ENCODE measurements around the gene GEMIN8.

Gene GEMIN8

DNA sequence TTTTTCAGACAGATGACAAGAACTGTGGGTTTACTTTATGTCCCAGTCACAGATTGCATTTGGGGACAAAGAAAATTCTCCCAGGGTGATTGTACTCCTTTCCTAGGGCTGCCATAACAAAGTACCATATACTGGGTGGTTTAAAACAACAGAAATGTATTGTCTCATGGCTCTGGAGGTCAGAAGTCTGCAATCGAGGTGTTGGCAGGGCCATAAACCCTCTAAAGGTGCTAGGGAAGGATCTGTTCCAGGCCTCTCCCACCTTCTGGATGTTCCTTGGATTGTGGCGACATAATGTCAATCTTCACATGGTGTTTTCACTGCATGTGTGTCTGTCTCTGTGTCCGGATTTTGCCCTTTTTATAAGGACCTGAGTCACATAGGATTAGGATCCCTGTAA is 12.3 kb downstream of the GEMIN8 start:
- CTCF ChIA-PET, result interaction anchor here (0.7 kb wide), 1 partner anchor 495 kb away, joined by 3 read pairs; no protein-coding TSS in a partner anchor
- H3K36me3 ChIP-seq (ENCODE audit: control insufficient read depth in 2 of 2, insufficient read depth in 1 of 2, low read length in 2 of 2), result peaks cover 13% of the 10 kb centered on the region in 2 experiments
- no peaks in the 10 kb centered on the region for H3K4me1 ChIP-seq (ENCODE audit: control insufficient read depth, insufficient read depth, low read length)
- POLR2A ChIA-PET, result no interaction called here
- no peak overlapping the region for H3K27ac ChIP-seq (ENCODE audit: extremely low read depth, low read depth, low read length)
- peaks cover 3% of the 10 kb centered on the region for H3K9me3 ChIP-seq (ENCODE audit: control insufficient read depth, insufficient read depth, low read depth, low read length)
- TF ChIP-seq BCL6B (tag by site-specific recombination; IDR thresholded peaks at IDR 0.05) (no peak), ZNF37A (tag by site-specific recombination; IDR thresholded peaks at IDR 0.05) (no peak), KLF17 (tag by site-specific recombination; IDR thresholded peaks at IDR 0.05) (no peak), ZNF350 (tag by site-specific recombination; IDR thresholded peaks at IDR 0.05) (no peak), ZNF561 (tag by site-specific recombination; IDR thresholded peaks at IDR 0.05; ENCODE audit: borderline replicate concordance) (no peak), ZNF239 (tag by site-specific recombination; IDR thresholded peaks at IDR 0.05) (no peak), GLIS1 (tag by site-specific recombination; IDR thresholded peaks at IDR 0.05) (no peak), SP3 (tag by site-specific recombination; IDR thresholded peaks at IDR 0.05) (no peak), ZNF404 (tag by site-specific recombination; IDR thresholded peaks at IDR 0.05) (no peak)
- H3K4me3 ChIP-seq (ENCODE audit: low read depth, low read length), result no peak overlapping the region

GRCh38 chrX:14015941-14016340 is 13.8 kb downstream of the GEMIN8 start:
- Histone ChIP-seq H3K4me1 (ENCODE audit: control insufficient read depth, insufficient read depth, low read length) (no peaks in the 10 kb centered on the region), H3K4me3 (ENCODE audit: low read depth, low read length) (no peak overlapping the region), H3K27ac (ENCODE audit: extremely low read depth, low read depth, low read length) (no peak overlapping the region), H3K9me3 (ENCODE audit: control insufficient read depth, insufficient read depth, low read depth, low read length) (peaks cover 3% of the 10 kb centered on the region), H3K36me3 (ENCODE audit: control insufficient read depth in 2 of 2, insufficient read depth in 1 of 2, low read length in 2 of 2) (peaks cover 13% of the 10 kb centered on the region in 2 experiments)
- CTCF ChIA-PET, result interaction anchor here (0.7 kb wide), 1 partner anchor 166 kb away, joined by 3 read pairs; no protein-coding TSS in a partner anchor
- TF ChIP-seq GFI1B (tag by site-specific recombination; IDR thresholded peaks at IDR 0.05) (no peak), ZNF19 (tag by site-specific recombination; IDR thresholded peaks at IDR 0.05; ENCODE audit: low read depth) (no peak), HOXA7 (CRISPR knock-in tag; IDR thresholded peaks at IDR 0.05; ENCODE audit: borderline replicate concordance) (no peak), REPIN1 (tag by site-specific recombination; IDR thresholded peaks at IDR 0.05; ENCODE audit: low read depth) (no peak), ZNF560 (tag by site-specific recombination; IDR thresholded peaks at IDR 0.05; ENCODE audit: borderline replicate concordance) (no peak), ZNF843 (tag by site-specific recombination; IDR thresholded peaks at IDR 0.05) (no peak), KLF9 (tag by site-specific recombination; IDR thresholded peaks at IDR 0.05; ENCODE audit: low read depth) (no peak), ZNF776 (tag by site-specific recombination; IDR thresholded peaks at IDR 0.05; ENCODE audit: borderline replicate concordance) (no peak), GLIS1 (tag by site-specific recombination; IDR thresholded peaks at IDR 0.05) (no peak), ZNF114 (tag by site-specific recombination; IDR thresholded peaks at IDR 0.05) (no peak), ZNF785 (tag by site-specific recombination; IDR thresholded peaks at IDR 0.05) (no peak), MZF1 (tag by site-specific recombination; IDR thresholded peaks at IDR 0.05; ENCODE audit: borderline replicate concordance) (no peak), ZNF175 (tag by site-specific recombination; IDR thresholded peaks at IDR 0.05) (no peak), ZNF548 (tag by site-specific recombination; IDR thresholded peaks at IDR 0.05) (no peak), ZNF426 (tag by site-specific recombination; IDR thresholded peaks at IDR 0.05) (no peak)
- TF ChIP-seq, protein P1, sequence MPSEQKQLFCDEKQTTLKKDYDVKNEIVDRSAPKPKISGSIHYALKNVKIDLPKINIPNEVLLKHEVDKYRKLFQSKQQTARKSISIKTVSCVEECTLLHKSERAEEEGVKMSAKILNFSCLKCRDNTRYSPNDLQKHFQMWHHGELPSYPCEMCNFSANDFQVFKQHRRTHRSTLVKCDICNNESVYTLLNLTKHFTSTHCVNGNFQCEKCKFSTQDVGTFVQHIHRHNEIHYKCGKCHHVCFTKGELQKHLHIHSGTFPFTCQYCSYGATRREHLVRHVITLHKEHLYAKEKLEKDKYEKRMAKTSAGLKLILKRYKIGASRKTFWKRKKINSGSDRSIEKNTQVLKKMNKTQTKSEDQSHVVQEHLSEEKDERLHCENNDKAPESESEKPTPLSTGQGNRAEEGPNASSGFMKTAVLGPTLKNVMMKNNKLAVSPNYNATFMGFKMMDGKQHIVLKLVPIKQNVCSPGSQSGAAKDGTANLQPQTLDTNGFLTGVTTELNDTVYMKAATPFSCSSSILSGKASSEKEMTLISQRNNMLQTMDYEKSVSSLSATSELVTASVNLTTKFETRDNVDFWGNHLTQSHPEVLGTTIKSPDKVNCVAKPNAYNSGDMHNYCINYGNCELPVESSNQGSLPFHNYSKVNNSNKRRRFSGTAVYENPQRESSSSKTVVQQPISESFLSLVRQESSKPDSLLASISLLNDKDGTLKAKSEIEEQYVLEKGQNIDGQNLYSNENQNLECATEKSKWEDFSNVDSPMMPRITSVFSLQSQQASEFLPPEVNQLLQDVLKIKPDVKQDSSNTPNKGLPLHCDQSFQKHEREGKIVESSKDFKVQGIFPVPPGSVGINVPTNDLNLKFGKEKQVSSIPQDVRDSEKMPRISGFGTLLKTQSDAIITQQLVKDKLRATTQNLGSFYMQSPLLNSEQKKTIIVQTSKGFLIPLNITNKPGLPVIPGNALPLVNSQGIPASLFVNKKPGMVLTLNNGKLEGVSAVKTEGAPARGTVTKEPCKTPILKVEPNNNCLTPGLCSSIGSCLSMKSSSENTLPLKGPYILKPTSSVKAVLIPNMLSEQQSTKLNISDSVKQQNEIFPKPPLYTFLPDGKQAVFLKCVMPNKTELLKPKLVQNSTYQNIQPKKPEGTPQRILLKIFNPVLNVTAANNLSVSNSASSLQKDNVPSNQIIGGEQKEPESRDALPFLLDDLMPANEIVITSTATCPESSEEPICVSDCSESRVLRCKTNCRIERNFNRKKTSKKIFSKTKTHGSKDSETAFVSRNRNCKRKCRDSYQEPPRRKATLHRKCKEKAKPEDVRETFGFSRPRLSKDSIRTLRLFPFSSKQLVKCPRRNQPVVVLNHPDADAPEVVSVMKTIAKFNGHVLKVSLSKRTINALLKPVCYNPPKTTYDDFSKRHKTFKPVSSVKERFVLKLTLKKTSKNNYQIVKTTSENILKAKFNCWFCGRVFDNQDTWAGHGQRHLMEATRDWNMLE (tag by site-specific recombination; conservative IDR thresholded peaks at IDR 0.05; ENCODE audit: low read depth), result no peak
- TF ChIP-seq, protein P2, sequence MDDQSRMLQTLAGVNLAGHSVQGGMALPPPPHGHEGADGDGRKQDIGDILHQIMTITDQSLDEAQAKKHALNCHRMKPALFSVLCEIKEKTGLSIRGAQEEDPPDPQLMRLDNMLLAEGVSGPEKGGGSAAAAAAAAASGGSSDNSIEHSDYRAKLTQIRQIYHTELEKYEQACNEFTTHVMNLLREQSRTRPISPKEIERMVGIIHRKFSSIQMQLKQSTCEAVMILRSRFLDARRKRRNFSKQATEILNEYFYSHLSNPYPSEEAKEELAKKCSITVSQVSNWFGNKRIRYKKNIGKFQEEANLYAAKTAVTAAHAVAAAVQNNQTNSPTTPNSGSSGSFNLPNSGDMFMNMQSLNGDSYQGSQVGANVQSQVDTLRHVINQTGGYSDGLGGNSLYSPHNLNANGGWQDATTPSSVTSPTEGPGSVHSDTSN (CRISPR knock-in tag; IDR thresholded peaks at IDR 0.05), result no peak
- POLR2A ChIA-PET, result interaction anchor here (1.2 kb wide), 1 partner anchor 13 kb away, joined by 3 read pairs; the partner anchor contains the start of gene GEMIN8
